Skeletal muscle tissue (tissue), 4 donors: Measurements from ENCODE around the gene TMEM184C. TPM values are rescaled to one million over a fixed set of nuclear protein-coding genes. Genes with fewer than 3 reads are reported as not detected.

ENCODE experiments used
- H3K27ac ChIP-seq: one replicate; pipeline ENCODE4 v1.7.0; 2013; ENCODE audit warnings: mild to moderate bottlenecking, low read depth, low read length, inconsistent platforms
- H3K27me3 ChIP-seq, 3 donors: one replicate each; pipeline ENCODE4 v1.7.0; 2013; ENCODE audit warnings: low read length in 3 of 3; ENCODE audit not compliant: control insufficient read depth in 3 of 3, insufficient read depth in 3 of 3
- H3K36me3 ChIP-seq, 3 donors: one replicate each; pipeline ENCODE4 v1.7.0; 2013; ENCODE audit warnings: low read length in 3 of 3; ENCODE audit not compliant: control insufficient read depth in 3 of 3, insufficient read depth in 3 of 3
- H3K4me1 ChIP-seq, 3 donors: one replicate each; pipeline ENCODE4 v1.7.0; 2013; ENCODE audit warnings: low read length in 3 of 3, mild to moderate bottlenecking in 3 of 3; ENCODE audit not compliant: control insufficient read depth in 3 of 3, insufficient read depth in 3 of 3
- H3K4me3 ChIP-seq, 3 donors: one replicate each; pipeline ENCODE4 v1.7.0; 2013; ENCODE audit warnings: low read length in 3 of 3
- H3K9ac ChIP-seq, 3 donors: one replicate each; pipeline ENCODE4 v1.7.0; 2013; ENCODE audit warnings: low read length in 3 of 3, mild to moderate bottlenecking in 3 of 3, moderate library complexity in 2 of 3, low read depth in 1 of 3
- H3K9me3 ChIP-seq, 3 donors: one replicate each; pipeline ENCODE4 v1.7.0; 2013; ENCODE audit warnings: low read length in 3 of 3; ENCODE audit not compliant: control insufficient read depth in 3 of 3
- total RNA-seq: library from RNA; depleted of rRNA; stranded (reverse); fragments of >200 nt; gene quantifications from one replicate; pipeline ENCODE4 v1.2.3, GENCODE V29; 2014
- donor health status: Osteomylitis.

Gene TMEM184C
- total RNA-seq, 1 donor from 2014 or later, result 14.6 TPM

- H3K9me3 ChIP-seq, result no peaks in the 10 kb centered on the region
- H3K4me3 ChIP-seq, result no peak overlapping the region
- H3K36me3 ChIP-seq, result peaks cover 16 to 20% (median 19%) of the 10 kb centered on the region in 3 donors
- H3K4me1 ChIP-seq, result peaks cover 0 to 2% (median 0%) of the 10 kb centered on the region in 3 donors
- H3K27ac ChIP-seq, result no peak overlapping the region
- H3K9ac ChIP-seq, result no peak overlapping the region
- no peaks in the 10 kb centered on the region for H3K27me3 ChIP-seq
Measured at GRCh38 chr4:147640331-147640730, 23.1 kb downstream of the TMEM184C start.

- Histone ChIP-seq H3K4me3 (no peak overlapping the region), H3K27me3 (no peaks in the 10 kb centered on the region), H3K9ac (no peak overlapping the region), H3K4me1 (peaks cover 0 to 2% (median 0%) of the 10 kb centered on the region in 3 donors), H3K36me3 (peaks cover 6 to 11% (median 10%) of the 10 kb centered on the region in 3 donors), H3K27ac (no peak overlapping the region), H3K9me3 (no peaks in the 10 kb centered on the region)
Measured at GRCh38 chr4:147643616-147644015, 26.4 kb downstream of the TMEM184C start.

- Histone ChIP-seq H3K9me3 (no peaks in the 10 kb centered on the region), H3K27me3 (no peaks in the 10 kb centered on the region), H3K27ac (no peak overlapping the region), H3K36me3 (peaks cover 6 to 14% (median 12%) of the 10 kb centered on the region in 3 donors), H3K4me1 (peaks cover 0 to 2% (median 0%) of the 10 kb centered on the region in 3 donors), H3K9ac (no peak overlapping the region), H3K4me3 (no peak overlapping the region)
Measured at GRCh38 chr4:147644471-147644870, 27.3 kb downstream of the TMEM184C start.

- Histone ChIP-seq H3K36me3 (peaks cover 6 to 14% (median 12%) of the 10 kb centered on the region in 3 donors), H3K27ac (no peak overlapping the region), H3K27me3 (no peaks in the 10 kb centered on the region)
Measured at GRCh38 chr4:147645099-147645498, 27.9 kb downstream of the TMEM184C start.

GRCh38 chr4:147648656-147649055 lies 31.5 kb downstream of the TMEM184C start:
- H3K4me3 ChIP-seq, result no peak overlapping the region
- H3K4me1 ChIP-seq, result no peaks in the 10 kb centered on the region
- H3K9me3 ChIP-seq, result no peaks in the 10 kb centered on the region

More at GRCh38 chr4:147645099-147645498, 27.9 kb downstream of the TMEM184C start:
- Histone ChIP-seq H3K4me3 (no peak overlapping the region), H3K9me3 (no peaks in the 10 kb centered on the region), H3K4me1 (no peaks in the 10 kb centered on the region), H3K9ac (no peak overlapping the region)

GRCh38 chr4:147651563-147651962 lies 34.4 kb downstream of the TMEM184C start:
- H3K4me3 ChIP-seq, result no peak overlapping the region
- H3K9ac ChIP-seq, result no peak overlapping the region
- no peaks in the 10 kb centered on the region for H3K27me3 ChIP-seq
- no peaks in the 10 kb centered on the region for H3K4me1 ChIP-seq
- H3K36me3 ChIP-seq, result peaks cover 5 to 22% (median 16%) of the 10 kb centered on the region in 3 donors
- no peaks in the 10 kb centered on the region for H3K9me3 ChIP-seq
- H3K27ac ChIP-seq, result no peak overlapping the region

More at GRCh38 chr4:147648656-147649055, 31.5 kb downstream of the TMEM184C start:
- no peaks in the 10 kb centered on the region for H3K27me3 ChIP-seq
- peaks cover under 1 to 10% (median 8%) of the 10 kb centered on the region in 3 donors for H3K36me3 ChIP-seq
- H3K9ac ChIP-seq, result no peak overlapping the region
- no peak overlapping the region for H3K27ac ChIP-seq

- no peaks in the 10 kb centered on the region for H3K4me1 ChIP-seq
- H3K4me3 ChIP-seq, result no peak overlapping the region
- peaks cover 11 to 32% (median 23%) of the 10 kb centered on the region in 3 donors for H3K36me3 ChIP-seq
- no peaks in the 10 kb centered on the region for H3K9me3 ChIP-seq
- H3K27me3 ChIP-seq, result no peaks in the 10 kb centered on the region
- no peak overlapping the region for H3K27ac ChIP-seq
- H3K9ac ChIP-seq, result no peak overlapping the region
Measured at GRCh38 chr4:147655639-147656038, 38.4 kb downstream of the TMEM184C start.

- no peaks in the 10 kb centered on the region for H3K27me3 ChIP-seq
- H3K36me3 ChIP-seq, result peaks cover 11 to 39% (median 28%) of the 10 kb centered on the region in 3 donors
- H3K4me3 ChIP-seq, result no peak overlapping the region
- no peaks in the 10 kb centered on the region for H3K4me1 ChIP-seq
- H3K9ac ChIP-seq, result no peak overlapping the region
- H3K27ac ChIP-seq, result no peak overlapping the region
- H3K9me3 ChIP-seq, result no peaks in the 10 kb centered on the region
Measured at GRCh38 chr4:147658501-147658900, 41.3 kb downstream of the TMEM184C start.

- Histone ChIP-seq H3K9me3 (no peaks in the 10 kb centered on the region), H3K36me3 (peaks cover 0 to 6% (median 3%) of the 10 kb centered on the region in 3 donors), H3K9ac (no peak overlapping the region)
Measured at GRCh38 chr4:147674073-147674472, 56.9 kb downstream of the TMEM184C start.

GRCh38 chr4:147674496-147674895 lies 57.3 kb downstream of the TMEM184C start:
- H3K27me3 ChIP-seq, result no peaks in the 10 kb centered on the region
- no peak overlapping the region for H3K4me3 ChIP-seq
- H3K27ac ChIP-seq, result no peak overlapping the region
- no peak overlapping the region for H3K9ac ChIP-seq
- peaks cover 0 to 6% (median 3%) of the 10 kb centered on the region in 3 donors for H3K36me3 ChIP-seq
- H3K9me3 ChIP-seq, result no peaks in the 10 kb centered on the region
- H3K4me1 ChIP-seq, result no peaks in the 10 kb centered on the region

More at GRCh38 chr4:147674073-147674472, 56.9 kb downstream of the TMEM184C start:
- Histone ChIP-seq H3K4me1 (no peaks in the 10 kb centered on the region), H3K27ac (no peak overlapping the region), H3K4me3 (no peak overlapping the region), H3K27me3 (no peaks in the 10 kb centered on the region)
